SH-SY5Y (cell line): ENCODE data around the gene UCN2.

Experiments used
- GATA2 ChIP-seq: IDR thresholded peaks from 2 replicates; pipeline ENCODE4 v1.6.1; 2011; ENCODE audit warnings: mild to moderate bottlenecking, low read depth, low read length
- GATA3 ChIP-seq: IDR thresholded peaks from 2 replicates; pipeline ENCODE4 v1.6.1; 2011; ENCODE audit warnings: low read depth, mild to moderate bottlenecking, low read length, moderate library complexity

GRCh38 chr3:48556796-48557626 is 6.6 kb downstream of the UCN2 start, which contains the start of gene PFKFB4:
- TF ChIP-seq GATA3 (no peak), GATA2 (no peak)
